ENCODE data around the gene OR2C3.

DNA sequence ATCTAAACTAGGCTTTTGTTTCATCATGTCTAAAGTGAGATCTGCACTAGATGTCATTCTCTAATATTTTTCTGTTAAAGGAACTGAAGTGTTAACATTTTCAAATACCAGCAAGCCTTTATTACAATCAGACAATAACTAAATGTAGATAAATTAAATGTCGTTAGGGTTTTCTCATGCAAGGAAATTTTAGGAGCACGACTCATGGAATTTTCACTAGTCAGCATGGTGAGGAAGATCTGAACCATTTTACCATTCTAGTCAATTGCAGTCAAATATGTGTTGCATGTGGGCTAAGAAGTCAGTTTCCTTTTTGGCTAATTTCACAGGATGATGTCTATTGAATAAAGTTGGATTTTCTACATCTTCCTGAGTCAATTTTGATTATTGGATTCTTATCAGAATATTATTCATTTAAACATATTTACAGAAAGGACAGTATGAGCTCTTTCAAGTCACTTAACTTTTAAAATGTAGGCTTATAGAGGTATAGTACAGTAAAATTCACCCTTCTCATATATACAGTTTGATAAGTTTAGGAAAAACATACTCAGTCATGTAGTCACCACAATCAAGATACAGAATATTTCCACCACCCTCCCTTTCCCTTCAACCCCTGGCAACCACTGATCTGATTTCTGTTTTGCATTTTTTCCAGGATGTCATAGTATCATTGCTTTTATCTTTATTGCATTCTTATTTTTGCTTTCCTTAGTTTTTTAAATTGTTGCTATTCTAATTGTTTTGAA lies 21.9 kb upstream of the OR2C3 start:
- TF ChIP-seq, protein P1, sequence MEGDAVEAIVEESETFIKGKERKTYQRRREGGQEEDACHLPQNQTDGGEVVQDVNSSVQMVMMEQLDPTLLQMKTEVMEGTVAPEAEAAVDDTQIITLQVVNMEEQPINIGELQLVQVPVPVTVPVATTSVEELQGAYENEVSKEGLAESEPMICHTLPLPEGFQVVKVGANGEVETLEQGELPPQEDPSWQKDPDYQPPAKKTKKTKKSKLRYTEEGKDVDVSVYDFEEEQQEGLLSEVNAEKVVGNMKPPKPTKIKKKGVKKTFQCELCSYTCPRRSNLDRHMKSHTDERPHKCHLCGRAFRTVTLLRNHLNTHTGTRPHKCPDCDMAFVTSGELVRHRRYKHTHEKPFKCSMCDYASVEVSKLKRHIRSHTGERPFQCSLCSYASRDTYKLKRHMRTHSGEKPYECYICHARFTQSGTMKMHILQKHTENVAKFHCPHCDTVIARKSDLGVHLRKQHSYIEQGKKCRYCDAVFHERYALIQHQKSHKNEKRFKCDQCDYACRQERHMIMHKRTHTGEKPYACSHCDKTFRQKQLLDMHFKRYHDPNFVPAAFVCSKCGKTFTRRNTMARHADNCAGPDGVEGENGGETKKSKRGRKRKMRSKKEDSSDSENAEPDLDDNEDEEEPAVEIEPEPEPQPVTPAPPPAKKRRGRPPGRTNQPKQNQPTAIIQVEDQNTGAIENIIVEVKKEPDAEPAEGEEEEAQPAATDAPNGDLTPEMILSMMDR (IDR thresholded peaks at IDR 0.05; ENCODE audit: insufficient read depth, low read length, poor library complexity, severe bottlenecking), result no peak
- TF ChIP-seq EZH2phosphoT487 (conservative IDR thresholded peaks at IDR 0.05; ENCODE audit: low read length), result no peak

Measured in SU-DHL-6 (cell line).